RKO (cell line): Measurements from ENCODE around the gene SCGB2A2.

Experiments
- DNase-seq: peaks from one replicate; pipeline ENCODE4 v3.0.0-alpha.2; 2016; ENCODE audit warnings: low spot score

The SCGB2A2 gene

DNA sequence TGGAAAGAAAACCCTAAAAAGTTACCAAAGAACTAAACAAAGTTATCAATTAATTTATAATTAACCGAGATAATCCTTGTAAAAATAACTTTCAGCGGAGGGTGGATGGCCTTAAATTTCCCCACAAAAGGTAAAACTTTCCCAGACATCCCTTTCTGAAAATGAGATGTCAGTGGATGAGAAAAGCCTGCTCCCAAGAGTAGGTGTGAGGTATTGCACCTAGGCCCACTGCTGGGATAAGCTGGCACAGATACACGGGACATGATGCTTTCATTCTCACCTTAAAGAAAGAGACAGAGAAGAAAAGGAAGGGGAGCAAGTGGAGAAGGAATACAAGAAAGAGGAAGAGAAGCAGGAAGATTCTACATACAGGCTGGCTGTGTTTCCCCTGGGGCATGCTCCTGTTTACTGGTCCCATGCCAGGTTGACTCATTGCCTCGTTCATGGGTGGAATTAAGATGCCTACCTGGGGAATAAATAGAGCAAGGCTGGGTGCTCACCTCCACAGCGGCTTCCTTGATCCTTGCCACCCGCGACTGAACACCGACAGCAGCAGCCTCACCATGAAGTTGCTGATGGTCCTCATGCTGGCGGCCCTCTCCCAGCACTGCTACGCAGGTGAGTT is at the start of gene SCGB2A2:
Gene SCGB2A2, plus strand, starts transcription at position 505 of the 625 bp plus-strand sequence. Its CDS starts 59 bp downstream, at position 564.
- no peak for DNase-seq

DNA sequence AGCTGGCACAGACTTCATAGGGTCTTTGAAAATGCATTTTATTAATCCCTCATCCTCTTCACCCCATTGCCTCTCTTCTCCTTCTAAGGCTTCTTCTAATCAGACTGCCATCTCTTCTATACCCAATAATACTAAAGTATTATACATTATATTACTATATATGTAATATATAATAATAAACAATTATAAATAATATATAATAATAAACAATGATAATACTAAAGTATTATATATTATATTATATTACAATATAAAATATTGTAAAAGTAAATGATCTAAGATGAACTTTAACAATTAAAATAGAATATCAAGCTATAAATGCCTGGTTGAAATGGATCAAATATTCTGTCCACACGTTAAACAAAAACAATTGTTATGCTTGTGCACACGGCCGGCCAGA is 48.5 kb upstream of the SCGB2A2 start:
- DNase-seq = no peak

DNA sequence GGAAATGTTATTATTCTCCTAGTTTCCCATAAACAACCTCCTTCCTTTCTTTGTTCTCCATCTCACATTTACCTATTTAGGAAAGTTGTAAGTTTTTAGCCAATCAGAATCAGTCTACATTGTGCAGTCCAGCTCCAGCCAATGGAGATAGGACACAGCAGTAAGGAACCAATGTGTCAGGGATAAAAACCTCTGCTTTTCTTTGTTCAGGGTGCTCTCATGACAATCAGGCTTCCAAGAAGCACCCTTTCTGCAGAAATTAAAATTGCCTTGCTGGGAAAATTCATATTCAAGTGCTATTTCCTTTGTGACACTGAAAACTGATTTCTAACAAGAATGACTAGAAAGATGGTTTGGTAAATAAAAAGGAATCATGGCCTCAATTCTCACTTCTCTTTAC is 46.9 kb upstream of the SCGB2A2 start:
- no peak for DNase-seq

DNA sequence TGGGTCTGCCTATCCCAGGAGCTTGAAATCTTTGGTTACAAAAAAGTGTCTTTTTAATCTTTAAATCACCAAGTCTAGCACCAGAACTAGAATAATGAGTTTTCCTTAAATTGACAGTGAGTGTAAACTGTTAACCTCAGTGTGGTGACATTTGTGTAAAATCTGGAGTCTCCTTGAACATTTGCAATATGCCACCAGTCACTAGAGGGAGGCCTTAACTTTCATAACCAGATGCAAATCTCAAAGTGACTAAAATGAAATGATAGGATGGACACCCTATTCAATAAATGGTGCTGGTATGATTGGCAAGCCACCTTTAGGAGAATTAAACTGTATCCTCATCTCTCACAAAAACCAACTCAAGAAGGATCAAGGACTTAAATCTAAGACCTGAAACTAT is 36.2 kb upstream of the SCGB2A2 start:
- DNase-seq = no peak

DNA sequence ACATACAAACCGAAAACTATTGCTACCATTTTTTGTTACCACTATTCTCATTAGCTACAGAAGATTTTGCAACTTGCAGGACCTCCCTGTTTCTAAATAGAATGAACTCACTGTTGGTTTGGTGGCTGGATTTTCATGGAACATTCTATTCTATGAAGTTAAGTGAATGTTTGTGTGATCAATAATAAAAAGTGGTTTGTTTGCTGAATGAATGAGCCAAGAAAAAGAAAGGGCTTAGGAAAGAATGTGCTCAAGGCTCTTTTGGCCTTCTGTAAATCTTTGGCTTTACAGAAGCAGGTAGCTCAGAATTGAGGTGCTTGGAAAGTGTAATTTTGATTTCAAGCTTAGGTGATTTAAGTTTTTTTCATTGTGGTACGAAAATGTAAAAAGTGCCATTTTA is 33.8 kb upstream of the SCGB2A2 start:
- DNase-seq = no peak

DNA sequence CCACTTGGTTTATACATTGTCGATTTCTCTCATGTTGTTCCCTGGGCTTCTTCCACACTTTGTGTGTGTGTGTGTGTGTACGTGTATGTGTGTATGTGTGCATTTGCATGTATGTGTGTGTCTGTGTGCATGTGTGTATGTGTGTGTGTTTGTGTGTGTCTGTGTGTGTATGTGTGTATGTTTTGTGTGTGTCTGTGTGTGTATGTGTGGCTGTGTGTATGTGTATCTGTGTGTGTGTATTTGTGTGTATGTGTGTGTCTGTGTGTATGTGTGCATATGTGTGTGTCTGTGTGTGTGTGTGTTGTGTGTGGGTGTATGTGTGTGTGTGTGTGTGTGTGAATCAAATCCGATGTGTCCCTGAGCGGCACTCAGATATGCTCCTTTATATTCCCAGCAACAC is 32.5 kb upstream of the SCGB2A2 start:
- DNase-seq = no peak

DNA sequence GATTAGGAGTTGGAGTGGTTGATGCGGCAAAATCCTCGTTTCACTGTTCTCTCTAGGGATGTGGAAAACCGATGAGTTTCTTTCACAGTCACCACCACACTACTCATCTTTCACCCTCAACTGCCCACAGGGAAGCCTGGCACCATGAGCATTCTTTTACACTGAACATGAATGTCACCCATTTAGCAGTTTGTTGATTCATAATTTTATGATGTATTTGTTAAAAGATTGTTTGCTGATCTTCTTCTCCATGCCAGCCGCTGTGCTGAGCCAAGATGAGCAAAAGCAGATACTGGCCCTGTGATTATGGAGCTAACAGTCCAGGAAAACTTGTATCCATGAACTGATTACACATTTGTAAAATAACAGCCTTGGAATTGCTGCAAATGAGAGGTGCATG is 31.8 kb upstream of the SCGB2A2 start:
- no peak for DNase-seq

DNA sequence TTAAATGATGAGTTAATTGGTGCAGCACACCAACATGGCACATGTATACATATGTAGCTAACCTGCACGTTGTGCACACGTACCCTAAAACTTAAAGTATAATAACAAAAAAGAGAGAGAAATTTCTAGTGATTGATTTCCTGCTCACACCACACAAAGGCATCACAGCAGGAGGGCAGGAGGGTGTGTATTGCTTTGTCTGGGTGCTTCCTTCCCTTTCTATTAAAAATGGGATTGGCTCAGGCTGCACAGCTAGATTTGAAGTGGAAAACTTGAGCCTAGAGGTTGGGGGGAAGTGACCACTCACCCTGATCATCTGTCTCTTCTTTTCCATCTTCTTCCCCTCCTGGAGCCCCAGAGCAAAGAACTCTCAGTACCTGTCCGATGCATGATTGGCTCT is 28.9 kb upstream of the SCGB2A2 start:
- no peak for DNase-seq

DNA sequence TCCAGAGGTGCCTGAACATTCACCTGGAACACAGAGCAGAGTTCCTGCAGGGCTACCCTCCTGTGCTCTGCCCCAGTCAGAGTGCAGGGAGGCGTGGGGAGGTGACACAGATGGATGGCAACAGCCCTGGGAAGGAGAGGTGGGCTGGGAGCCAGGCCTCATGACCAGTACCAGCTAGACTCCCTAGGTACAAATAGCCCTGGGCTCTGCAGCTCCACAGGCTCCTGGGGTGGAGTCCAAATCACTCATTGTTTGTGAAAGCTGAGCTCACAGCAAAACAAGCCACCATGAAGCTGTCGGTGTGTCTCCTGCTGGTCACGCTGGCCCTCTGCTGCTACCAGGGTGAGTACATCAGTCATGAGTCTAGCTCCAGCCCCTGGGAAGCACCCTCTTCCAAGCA is 27.9 kb upstream of the SCGB2A2 start, which contains the start of gene SCGB1D2:
Gene SCGB1D2, plus strand, starts transcription at position 219 of the 400 bp plus-strand sequence. Its CDS starts 69 bp downstream, at position 288.
- DNase-seq = no peak

DNA sequence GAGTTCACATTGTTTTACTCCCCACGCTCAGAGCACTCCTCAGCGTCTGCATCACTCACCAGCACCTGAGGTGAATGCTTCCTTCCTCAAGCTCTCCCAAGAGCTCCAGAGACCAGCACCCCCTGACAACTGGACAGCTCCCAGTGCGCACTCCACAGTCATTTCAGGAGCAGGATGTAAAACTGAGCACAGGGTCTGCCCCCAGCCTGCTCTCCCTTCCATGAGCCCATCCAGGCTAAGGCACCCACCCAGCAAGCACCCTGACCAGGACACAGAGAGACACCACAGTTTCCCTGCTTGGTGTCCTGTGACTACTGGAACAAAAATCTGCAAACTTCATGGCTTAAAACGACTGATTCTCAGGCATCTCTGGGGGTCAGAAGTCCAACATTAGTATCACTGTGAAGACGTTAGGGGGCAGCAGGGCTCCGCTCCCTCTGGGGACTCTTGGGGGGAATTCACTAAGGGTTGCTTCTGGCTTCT is 24.6 kb upstream of the SCGB2A2 start:
- peak; percentile 14 for DNase-seq

DNA sequence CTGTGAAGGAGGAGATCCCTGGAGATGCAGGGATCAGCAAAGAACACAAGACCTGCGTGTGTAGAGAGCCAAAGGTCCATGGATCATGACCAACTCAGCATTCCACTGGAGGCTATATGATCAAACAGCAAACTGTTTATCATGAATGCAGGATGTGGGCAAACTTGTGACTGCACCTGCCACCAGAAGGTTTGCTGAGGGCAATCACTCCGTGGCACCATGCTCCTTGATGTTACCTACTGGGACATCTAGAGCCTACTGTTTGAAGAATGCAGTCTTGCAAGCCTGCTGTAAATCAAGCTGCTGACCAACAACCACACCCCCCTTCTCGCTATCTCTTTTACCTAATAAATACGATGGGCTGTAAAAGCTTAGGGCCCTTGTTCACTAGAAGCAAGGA is 18.3 kb upstream of the SCGB2A2 start:
- DNase-seq = no peak

DNA sequence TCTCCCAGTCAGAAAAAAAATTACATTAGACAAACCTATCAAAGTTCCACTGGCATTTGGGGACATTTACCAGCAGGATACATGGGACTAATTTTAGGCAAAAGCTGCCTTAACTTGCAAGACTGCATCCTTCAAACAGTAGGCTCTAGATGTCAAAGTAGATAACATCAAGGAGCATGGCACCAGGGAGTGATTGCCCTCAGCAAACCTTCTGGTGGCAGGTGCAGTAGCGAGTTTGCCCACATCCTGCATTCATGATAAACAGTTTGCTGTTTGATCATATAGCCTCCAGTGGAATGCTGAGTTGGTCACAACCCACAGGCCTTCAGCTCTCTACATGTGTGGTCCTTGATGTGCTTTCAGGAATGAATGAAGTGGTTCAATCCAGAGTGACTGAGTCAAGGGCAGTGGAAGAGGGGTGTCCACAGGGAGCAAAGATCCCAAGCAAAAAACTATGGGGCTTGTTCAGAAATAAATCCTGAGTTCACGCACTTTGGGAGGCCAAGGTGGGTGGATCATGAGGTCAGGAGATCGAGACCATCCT is 15.9 kb upstream of the SCGB2A2 start:
- no peak for DNase-seq

DNA sequence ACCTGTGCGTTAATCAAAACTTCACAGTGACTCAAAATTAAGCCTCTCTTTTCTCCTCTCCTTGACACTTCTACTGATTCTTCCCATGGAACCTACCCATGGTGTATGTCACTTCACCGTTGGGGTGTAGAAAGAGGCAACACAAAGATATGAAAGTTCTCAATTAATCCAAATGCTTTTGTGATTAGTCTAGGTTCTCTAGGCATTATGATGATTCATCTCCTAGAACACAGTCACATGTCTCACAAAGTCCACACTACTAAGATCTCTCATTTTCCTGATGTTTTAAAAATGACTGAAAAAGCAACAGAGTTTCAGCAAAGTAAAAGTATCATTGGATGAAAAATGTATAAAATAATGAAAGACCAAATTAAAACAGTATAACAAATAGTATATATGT is 13.7 kb upstream of the SCGB2A2 start:
- peak; percentile 48 for DNase-seq

DNA sequence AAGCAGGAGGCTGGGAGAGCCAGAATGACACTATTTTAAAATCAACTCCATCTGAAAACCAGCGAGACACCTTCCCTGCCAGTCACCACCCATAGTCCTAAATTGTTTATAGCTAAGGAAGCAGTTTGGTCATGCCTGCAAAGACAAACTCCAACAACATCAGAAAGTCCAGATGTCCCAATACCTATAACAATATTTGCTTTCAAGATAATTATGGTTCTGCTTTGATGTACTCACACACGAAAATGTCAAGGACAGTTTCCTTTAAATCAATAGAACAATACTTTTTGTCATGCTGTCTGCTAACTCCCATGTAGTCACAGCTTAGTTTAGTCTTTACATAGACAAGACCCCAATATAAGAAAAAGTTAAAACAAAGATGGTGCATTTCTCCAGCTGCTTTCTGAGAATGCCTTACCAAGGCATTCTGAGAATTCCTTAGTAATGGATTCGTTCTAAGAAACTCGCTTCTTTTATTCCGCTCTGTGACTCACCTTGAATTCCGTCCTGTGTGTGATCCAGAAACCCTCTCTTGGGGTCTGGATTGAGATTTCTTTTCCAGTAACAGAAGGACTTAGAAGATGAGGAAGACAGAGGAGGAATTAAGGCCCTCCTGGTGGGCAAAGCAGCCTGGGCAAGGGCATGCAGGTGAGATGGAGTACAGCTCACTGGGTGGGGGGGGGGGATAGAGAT is 9.6 kb upstream of the SCGB2A2 start:
- no peak for DNase-seq

DNA sequence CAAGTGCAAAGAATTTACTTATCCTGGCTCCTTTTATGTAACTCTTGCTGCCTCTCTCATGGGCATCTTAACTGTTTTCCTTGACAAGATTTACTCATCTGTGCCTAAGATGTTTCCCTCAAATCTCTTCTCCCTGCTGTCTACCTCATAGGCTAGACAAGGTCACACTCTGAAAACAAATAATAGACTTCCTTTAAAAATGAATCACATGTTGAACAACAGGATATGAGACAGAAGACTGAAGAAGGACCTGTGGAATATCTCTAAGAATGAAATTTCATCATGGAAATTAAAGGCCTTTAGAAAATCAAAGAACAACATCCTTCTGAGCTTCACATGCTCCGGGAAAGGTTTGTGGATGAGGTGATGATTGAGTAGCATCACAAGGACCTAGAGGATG is 6.0 kb upstream of the SCGB2A2 start:
- DNase-seq = peak; percentile 25

DNA sequence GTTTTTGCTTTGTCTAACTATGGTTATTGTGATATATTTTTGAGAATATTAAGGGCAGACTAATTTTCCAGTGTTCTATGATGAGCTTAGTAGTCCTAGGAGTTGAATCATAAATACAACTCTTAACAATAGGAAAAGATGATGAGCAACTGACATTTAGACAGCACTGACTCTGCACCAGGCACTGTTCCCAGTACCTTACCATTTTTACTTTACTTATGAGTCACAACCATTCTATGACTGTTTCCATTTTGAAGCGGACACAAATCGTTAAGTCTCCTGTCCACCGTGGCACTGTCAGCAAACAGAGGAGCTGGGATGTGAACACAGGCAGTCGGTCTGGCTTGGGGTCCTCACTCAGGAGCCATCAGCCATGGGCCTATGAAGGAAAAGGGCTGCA is 3.4 kb upstream of the SCGB2A2 start:
- DNase-seq = peak; percentile 81

DNA sequence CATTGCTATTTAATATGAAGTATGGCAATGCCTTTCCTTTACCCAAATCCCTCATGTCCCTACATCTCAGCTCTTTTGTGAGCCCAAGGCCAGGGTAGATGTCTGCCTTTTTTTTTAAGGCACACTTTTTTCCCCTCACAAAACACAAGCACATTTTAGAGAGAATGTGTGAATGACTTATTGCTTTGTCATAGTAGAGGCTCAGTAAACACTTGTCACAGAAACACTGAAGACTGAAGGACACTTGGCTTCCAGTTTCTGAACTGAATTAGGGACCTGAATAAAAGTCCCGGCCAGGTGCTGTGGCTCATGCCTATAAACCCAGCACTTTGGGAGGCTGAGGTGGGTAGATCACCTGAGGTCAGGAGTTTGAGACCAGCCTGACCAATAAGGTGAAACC is 2.9 kb upstream of the SCGB2A2 start:
- DNase-seq = no peak

DNA sequence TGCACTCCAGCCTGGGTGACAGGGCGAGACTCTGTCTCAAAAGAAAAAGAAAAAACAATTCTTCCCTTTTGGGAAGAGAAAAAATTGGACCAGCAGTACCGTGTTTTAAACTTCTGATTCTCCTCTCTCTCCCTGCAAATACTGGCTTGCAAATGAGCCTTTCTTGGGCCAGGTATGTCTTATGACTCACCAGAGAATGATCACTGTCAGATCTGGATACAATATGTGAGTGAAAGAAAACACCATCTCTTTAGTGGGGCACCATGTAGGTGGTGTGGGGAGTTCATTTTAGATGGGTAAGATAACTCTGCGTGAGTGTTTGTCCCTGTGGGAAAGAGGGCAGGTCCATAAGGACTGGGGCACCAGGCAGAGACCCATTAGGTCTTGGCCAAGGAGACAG is 2.4 kb upstream of the SCGB2A2 start:
- DNase-seq = no peak

DNA sequence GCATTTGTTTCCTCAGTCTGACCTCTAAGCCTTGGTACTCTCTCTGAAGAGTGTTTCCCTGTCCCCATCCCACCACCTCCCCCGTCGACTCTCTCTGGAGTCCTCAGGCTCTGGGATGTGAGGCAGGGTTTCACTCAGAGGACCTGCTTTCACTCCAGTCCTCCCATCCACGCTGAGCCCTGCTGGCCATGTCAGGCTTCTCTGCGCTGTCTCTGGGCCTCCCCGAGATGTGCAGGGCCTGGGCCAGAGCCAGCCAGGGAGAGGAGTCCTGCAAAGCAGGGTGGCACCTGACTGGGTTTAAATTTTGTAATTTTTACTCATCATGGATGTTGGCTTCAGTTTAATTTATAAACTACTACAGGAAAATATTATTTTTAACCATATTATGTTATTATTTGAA is 3.3 kb downstream of the SCGB2A2 start:
- DNase-seq = no peak

DNA sequence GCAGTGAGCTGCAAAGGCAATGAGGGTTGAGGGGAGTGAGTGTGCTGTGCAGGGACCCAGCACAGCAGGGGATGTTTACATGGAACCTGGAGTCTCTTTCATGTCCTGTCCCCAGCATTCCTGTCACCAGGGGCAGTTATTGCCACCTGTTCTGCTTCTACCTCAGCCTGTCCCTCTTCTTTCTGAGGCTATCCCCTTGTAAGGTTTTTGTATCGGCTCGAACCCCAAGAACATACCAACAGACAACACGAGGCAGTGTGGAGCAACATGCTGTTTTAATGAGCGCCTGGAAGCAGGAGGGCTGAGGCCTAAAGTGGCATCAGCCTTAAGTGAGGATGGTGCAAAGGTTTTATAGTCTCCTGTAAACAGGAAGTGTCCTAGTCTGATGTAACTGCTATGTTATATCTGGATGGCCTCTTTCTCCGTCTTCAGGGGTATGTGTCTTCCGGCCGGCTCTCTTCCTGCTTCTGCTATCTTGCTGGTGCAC is 3.9 kb downstream of the SCGB2A2 start:
- no peak for DNase-seq

DNA sequence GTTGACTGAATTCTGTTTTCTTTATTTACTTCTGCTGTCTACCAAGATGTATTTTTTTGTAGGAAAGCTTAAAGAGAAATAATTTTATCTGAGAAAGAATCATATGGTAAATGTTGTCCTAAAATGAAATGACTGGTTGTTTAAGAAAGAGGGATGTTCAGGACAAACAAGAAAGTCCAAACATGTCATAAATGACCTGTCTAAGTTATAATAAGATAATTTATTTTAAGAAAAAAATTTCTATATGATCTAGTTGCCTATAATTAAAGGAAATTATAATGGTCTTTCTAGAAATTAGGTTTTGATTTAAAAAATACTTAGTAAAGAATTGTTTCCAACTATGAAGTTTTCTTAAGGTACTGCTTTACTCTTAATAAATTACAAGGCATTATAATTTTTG is 10.5 kb downstream of the SCGB2A2 start:
- no peak for DNase-seq

DNA sequence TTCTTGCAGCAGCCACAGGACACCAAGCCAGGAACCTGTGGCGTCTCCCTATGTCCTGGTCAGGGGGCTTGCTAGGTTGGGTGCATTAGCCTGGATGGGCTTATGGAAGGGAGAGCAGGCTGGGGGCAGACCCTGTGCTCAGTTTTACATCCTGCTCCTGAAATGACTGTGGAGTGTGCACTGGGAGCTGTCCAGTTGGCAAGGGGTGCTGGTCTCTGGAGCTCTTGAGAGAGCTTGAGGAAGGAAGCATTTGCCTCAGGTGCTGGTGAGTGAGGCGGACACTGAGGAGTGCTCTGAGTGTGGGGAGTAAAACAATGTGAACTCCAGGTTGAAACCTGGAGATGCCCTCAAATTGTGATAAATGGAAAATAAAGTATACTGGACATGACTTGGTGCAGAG is 25.5 kb downstream of the SCGB2A2 start:
- DNase-seq = peak; percentile 19

DNA sequence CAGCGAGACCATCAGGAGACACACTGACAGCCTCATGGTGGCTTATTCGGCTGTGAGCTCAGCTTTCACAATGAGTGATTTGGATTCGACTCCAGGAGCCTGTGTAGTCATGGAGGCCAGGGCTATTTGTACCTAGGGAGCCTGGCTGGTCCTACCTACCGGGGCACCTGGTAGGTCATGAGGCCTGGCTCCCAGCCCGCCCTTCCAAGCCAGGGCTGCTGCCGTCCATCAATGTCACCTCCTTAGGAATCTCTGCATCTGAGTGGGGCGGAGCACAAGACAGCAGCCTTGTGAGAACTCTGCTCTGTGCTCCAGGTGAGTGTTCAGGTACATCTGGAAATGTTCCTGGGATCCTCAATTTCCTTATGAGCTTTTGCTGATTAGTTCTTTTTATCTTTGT is 29.0 kb downstream of the SCGB2A2 start, which contains the start of gene SCGB1D4:
Gene SCGB1D4, minus strand, starts transcription at position 101 of the 400 bp plus-strand sequence. Its CDS starts 65 bp downstream, at position 36.
- no peak for DNase-seq
